ENCODE measurements around the gene SUMO3.

GRCh38 chr21:44834231-44834950 lies 16.5 kb upstream of the SUMO3 start:
- TF ChIP-seq, protein P1, sequence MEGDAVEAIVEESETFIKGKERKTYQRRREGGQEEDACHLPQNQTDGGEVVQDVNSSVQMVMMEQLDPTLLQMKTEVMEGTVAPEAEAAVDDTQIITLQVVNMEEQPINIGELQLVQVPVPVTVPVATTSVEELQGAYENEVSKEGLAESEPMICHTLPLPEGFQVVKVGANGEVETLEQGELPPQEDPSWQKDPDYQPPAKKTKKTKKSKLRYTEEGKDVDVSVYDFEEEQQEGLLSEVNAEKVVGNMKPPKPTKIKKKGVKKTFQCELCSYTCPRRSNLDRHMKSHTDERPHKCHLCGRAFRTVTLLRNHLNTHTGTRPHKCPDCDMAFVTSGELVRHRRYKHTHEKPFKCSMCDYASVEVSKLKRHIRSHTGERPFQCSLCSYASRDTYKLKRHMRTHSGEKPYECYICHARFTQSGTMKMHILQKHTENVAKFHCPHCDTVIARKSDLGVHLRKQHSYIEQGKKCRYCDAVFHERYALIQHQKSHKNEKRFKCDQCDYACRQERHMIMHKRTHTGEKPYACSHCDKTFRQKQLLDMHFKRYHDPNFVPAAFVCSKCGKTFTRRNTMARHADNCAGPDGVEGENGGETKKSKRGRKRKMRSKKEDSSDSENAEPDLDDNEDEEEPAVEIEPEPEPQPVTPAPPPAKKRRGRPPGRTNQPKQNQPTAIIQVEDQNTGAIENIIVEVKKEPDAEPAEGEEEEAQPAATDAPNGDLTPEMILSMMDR (IDR thresholded peaks at IDR 0.05): no peak
- TF ChIP-seq POLR2AphosphoS5 (IDR thresholded peaks at IDR 0.05): no peak
- no peak for TF ChIP-seq POLR2A (IDR thresholded peaks at IDR 0.05)
